HG03432 (cell line): ENCODE measurements around the gene NUDT17.
A peak's percentile ranks its signal among the peaks of the same experiment; 100 is the strongest.

Experiments used
- ATAC-seq: cut with Tn5 transposase; IDR thresholded peaks from one replicate; pipeline ENCODE4 v1.9.1; 2021; ENCODE audit warnings: mild to moderate bottlenecking, moderate library complexity; ENCODE audit not compliant: unreplicated experiment

Gene NUDT17

DNA sequence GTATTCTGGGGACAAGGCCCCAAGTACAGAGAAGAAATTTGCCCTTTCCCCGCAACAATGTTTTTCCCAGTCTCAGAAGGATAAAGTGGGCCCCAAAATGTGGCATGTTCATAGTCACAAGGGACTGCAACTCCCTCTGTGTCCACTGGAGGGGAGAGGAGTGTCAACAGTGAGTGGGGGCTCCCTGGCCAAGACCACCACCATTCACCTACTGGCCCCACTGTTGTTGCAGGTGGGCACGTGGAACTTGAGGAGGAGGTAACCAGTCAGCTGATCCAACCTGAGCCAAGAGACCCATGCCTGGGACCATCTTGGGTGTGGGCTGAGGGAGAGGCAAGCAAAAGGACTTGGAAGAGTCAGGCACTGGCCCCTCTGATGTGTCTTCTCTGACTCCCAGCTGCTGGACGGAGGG is 777 bp downstream of the NUDT17 start:
- peak; percentile 30 for ATAC-seq

DNA sequence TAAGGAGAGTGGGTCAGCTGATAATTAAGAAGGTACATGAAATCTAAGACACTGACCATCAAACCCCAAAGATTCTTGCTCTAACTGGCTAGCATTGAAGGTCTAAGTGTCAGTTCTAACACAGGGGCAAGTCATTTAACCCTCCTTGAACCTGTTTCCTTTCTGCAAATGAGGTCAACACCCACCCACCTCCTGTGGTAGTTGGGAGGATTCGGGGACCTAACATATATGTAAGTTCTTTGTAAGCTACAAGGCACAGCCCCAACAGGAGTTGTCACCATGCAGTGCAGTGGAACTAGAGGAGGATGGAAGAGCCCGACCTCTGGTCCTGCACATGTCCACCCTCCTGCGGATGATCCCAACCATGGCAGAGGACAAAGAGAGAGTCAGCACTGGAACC is 2.4 kb downstream of the NUDT17 start:
- ATAC-seq = no peak

DNA sequence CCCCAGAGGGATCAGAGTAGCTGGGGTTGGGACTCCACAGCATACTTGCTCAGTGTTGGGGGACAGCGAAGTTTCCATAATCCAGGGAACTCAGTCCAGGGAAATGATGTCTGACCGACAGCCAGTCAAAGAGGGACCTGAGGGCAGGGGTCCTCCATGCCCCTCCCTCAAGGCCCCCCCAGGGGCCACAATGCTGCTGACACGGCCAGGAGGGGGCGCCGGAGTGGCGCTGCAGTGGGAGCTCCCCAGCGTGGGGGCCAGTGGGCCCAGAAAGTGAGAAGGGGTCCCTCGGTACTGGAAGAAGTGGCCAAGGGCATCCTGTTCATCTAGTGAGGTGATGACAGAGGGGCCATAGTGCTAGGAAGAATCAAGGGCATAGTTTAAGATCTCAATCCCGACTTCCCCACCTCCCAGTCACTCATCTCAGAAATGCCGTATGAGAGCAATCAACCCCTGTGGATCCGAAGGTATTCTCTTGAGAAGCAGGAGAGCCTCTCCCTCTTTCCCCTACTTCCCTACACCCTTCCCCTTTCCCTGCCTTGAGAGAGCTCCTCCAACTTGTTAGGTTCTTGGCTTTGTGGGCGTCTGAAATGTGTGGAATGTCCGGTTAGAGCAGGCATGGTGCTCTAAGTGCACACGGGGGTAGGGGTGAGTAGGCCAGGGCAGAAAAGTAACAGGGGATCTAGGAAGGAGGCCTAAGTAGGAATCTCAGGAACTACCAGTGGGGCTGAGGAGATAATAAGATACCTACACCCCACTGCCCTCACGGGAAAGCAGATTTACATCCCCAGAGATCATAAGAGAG is 4.1 kb downstream of the NUDT17 start:
- ATAC-seq = no peak

GRCh38 chr1:145855426-145855948 is 10.1 kb downstream of the NUDT17 start:
- no peak for ATAC-seq

GRCh38 chr1:145857170-145857569 is 11.7 kb downstream of the NUDT17 start:
- ATAC-seq = no peak

DNA sequence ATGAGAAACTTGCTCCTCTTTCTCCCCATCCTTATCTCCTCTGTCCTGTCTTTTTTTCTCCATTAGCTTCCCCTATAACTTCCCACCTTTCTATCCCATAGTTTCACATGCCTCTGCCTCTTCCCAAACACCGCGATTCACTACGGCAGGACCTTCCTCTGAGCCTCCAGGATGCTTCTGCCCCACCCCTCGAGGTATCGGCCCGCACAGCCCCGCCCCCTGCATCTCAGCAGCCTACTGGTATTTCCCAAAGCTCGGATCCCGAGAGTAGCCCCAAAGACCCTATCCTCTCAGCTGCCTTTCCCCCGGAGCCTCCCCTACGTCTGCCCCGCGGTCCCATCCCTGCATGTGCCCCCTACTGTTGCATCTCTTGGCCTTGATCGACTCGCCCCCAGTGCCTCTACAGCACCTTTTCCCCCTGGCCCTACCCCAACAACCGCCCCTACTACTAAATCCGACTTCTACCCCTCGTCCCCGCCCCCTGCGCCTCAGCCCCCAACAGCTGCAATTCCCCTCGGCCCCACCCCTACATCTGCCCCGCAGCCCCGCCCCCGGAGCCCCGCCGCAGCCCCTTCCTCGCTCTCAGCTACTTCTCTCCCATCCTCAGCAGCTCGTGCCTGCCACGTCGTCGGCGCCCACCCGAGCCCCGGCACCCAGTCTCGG is 12.9 kb downstream of the NUDT17 start:
- peak; percentile 21 for ATAC-seq

DNA sequence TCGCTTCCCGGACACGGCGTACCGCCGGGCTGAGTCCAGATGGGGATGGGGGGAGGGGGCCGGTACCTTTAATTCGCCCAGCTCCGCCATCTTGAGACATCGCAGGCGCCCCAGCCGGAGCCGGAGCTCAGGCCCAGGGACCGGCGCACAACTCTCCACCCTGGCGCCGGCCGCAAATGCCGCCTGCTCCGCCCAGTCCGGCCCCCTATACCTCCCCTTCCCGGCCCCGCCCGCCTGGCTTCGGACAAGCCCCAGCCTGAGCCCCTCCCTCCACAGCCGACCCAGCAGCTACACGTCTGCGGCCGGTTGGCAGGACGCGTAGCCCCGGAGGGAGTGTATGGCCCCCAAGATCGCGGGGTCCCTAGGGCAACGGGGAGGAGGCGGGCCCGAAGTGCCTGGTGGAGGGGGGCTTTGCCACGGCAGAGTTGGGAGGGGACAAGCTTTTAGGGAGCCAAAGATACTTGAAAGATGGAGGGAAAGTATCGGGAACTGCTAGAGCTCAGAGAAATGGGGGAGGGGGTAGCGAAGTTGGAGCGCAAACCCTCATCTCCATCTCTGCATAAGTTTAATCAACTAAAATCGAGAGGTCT is 13.6 kb downstream of the NUDT17 start, which contains the start of gene PIAS3:
TSS of gene PIAS3 (minus strand) at position 181 of the 590 bp plus-strand sequence. CDS start at position 90, 91 bp downstream.
- peak; percentile 82 for ATAC-seq

DNA sequence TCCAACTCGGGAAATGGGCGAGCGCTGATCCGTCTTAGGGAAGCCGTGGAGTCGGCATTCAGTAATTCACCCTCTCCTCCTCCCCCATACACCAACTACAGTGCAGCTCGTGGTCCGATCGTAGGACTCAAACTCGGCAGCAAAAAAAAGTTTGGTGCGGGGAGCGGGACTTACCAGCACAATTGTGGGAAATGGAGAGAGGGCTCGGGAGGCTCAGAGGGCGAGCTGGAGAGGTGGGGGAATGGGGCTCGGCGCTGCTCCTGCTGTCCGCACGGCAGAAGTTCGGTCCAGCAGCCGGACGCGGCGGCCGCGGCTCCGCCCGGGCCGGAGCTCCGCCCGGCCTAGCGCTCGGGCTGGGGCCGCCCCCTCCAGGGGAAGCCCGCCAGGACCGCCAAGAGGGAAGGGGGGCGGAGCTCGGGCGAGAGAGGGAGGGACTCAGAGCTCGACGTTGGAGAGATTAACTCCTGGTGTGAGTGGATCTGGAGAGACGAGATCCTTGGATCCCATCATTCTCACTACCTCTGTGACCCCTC is 14.1 kb downstream of the NUDT17 start:
- peak; percentile 80 for ATAC-seq

- ATAC-seq = no peak
These were observed 18.0 kb downstream of the NUDT17 start for GRCh38 chr1:145863282-145864018.

GRCh38 chr1:145868232-145868631 is 22.8 kb downstream of the NUDT17 start:
- ATAC-seq = no peak

DNA sequence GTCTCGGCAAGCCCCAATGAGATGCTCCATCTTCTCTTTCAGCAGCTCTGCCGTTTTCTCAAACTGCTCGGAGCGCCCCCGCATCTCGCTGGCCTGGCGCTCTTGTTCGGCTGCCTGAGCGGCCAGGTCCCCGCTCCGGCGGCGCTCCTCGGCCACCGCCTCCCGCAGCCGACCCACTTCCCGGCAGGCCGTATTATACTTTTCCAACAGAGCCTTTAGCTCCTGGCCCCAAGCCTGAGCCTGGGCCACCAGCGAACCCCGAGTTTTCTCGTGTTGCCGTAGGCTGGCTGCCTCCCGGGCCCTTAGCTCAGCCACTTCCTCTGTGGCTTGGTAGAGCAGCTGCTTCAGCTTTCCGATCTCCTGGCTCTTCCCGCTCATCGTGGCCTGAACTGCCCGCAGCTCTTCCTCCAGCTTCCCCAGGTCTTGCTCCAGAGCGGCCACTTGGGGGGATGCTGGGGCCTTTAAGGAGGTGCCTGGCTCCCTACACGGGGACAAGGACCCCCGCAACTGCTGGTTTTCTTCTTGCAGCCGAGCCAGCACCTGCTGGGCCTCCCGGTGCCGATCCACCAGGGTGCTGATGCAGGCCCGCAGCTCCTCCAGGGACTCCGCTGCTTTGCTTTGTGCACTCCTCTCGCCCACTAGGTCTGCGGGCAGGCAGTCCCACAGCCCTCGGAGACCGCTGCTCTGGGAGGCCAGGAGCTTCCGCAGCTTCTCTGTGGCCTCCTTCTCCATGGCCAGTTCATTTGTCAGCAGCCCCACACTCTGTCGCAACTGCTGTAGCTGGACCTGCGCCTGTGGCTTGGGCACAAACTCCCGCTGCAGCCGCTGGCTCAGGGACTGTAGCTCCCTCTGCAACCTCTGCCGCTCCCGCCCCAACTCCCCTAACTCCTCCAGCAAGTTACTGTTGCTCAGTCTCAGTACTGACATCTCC is 26.8 kb downstream of the NUDT17 start:
- no peak for ATAC-seq

DNA sequence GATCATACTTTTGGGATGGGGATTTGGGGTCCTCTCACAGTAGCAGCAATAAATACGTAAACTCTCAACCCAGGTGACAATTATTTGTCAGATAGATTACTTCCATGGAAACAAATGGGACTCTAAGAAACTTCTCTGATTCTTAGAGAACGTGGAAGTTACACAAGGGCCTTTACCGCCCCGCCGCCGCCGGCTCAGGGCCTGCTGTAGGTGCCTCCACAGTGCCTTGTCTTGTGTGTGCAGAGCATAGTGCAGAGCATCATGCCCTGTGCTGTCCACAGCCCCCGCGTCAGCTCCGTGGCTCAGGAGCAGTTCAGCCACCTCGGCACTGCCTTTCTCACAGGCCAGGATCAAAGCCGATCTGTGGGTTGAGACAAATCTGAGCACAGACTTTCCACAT is 29.2 kb downstream of the NUDT17 start:
- no peak for ATAC-seq

DNA sequence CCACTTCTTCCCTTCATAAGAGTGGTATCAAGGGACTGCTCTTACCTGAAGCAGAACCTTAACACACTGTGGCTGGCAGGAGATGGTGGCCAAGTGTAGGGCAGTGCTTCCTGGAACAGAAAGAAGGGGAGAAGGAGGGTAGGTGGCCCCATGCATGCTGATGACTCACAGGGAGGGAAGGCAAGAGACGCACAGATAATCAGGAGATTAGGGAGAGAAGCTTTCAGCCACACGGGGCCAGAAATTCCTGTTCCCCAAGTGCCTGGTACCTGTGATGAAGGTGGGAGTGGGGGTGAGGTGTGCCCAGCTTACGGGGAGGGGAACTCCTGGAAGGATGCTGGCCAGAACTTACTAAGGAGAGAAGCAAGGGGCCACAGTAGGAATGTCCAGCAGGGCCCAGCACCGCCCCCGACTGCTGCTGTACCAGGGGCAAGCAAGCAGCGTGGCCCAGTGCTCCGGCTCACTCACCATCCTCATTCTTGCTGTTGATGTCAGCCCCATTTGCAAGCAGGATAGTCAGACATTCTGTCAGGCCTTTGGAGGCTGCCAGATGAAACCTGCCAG is 32.6 kb downstream of the NUDT17 start:
- ATAC-seq = no peak

DNA sequence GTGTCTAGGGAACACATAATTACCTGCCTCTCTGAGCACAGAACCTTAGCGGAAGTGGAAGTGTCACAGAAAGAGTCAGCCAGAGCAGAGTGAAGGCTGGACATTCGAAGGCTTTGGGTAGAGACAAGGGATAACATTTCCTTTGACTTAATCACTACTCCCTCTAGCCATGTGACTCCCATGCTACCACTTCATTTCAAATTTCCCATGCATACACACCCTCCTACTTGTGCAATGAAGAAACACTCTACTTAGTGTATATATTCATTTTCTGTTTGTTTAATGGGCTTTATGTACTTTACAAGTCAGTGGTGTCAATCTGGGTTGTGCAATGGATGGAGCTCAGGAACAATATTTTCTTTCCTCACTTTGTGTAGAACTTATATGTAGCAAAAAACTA is 33.3 kb downstream of the NUDT17 start:
- no peak for ATAC-seq

GRCh38 chr1:145879775-145880174 is 34.3 kb downstream of the NUDT17 start:
- ATAC-seq = no peak

DNA sequence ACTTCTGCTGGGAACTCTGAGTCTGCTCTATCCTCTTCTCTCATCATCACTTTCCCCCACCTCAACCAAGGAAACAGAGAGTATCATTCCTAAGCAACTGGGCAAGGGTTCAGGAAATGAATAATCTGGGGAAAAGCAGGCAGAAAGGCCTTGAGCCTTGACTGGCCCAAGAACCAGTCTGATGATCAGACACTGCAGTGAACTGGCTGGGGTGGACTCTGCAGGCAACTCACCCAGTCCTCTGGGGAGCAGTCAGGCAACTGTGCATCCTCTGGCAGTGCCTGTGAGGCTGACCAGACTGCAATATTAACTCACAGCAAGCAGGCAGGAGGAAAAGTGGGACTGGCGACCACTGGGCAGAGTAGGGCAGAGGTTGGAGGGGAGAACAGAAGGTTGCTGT is 39.2 kb downstream of the NUDT17 start:
- no peak for ATAC-seq

DNA sequence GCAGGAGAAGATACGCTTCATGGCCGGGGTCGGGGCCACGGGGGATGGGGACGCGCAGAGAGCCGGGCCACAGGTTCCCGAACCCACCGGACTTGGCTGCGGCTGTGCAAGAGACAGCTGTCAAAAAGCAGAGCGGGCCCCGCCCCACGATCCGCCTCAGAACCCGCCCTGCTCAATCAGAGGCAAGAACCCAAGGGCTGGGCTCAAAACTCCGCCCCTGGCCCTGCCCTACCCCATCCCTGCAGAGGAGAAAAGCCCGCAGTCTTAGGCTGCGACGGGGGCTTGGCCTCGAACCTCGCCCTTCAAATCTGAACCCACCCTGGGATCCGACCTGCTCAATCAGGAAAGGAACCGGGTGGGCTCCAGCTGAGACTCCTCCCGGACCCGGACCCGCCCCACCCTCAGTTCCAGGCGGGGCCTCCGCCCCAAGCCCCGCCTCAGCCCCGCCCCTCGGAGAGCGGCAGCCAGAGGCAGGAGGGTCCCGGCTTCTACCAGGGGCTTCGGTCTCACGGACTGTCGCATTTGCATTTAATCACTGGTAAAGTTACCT is 40.4 kb downstream of the NUDT17 start, which contains the start of gene ANKRD35:
TSS of gene ANKRD35 (minus strand) at position 129 of the 550 bp plus-strand sequence. CDS start at position 21, 108 bp downstream.
- ATAC-seq = peak; percentile 98

GRCh38 chr1:145886390-145886789 is 41.0 kb downstream of the NUDT17 start:
- ATAC-seq = no peak

DNA sequence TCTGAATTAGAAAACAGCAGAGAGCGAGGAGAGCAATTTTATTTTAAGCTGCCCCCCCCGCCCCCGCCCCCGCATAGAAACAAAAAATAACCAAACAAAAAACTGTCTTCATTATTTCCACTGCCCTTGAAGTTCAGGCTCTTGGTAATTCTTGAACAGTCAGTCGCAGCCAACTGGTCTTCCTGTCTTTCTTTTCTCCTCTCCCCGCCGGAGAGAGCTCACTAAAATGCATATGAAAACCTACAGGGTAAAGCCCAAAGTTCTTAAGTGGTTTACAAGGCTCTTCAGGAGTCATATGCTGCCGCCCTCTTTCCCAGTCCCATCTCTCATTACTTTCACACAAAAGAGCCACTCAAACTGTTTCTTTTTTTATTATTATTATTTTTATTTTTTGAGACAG is 41.4 kb downstream of the NUDT17 start:
- no peak for ATAC-seq
